ENCODE data around the gene FRY.

Gene FRY

GRCh38 chr13:32205431-32206096 lies 174.0 kb downstream of the FRY start:
- DNase-seq (ENCODE audit: insufficient read length, low spot score), result no peak
- TF ChIP-seq POLR2A (IDR thresholded peaks at IDR 0.05; ENCODE audit: low read depth, low read length) (no peak), POLR2AphosphoS5 (IDR thresholded peaks at IDR 0.05; ENCODE audit: low read depth, low read length) (no peak), POU2F2 (IDR thresholded peaks at IDR 0.05; ENCODE audit: low read depth, low read length) (no peak), SPI1 (IDR thresholded peaks at IDR 0.05; ENCODE audit: low read depth, low read length) (no peak), PAX5 (IDR thresholded peaks at IDR 0.05; ENCODE audit: insufficient read depth, low read length, severe bottlenecking) (no peak)
- FAIRE-seq, result peak; percentile 5

GRCh38 chr13:32206097-32206740 lies 174.6 kb downstream of the FRY start:
- FAIRE-seq (no peak), DNase-seq (ENCODE audit: insufficient read length, low spot score) (no peak)
- TF ChIP-seq POU2F2 (IDR thresholded peaks at IDR 0.05; ENCODE audit: low read depth, low read length) (no peak), PAX5 (IDR thresholded peaks at IDR 0.05; ENCODE audit: insufficient read depth, low read length, severe bottlenecking) (no peak), POLR2AphosphoS5 (IDR thresholded peaks at IDR 0.05; ENCODE audit: low read depth, low read length) (no peak), TAF1 (IDR thresholded peaks at IDR 0.05; ENCODE audit: low read depth, low read length) (no peak), SPI1 (IDR thresholded peaks at IDR 0.05; ENCODE audit: low read depth, low read length) (no peak), POLR2A (IDR thresholded peaks at IDR 0.05; ENCODE audit: low read depth, low read length) (no peak)

GRCh38 chr13:32208860-32209259 lies 177.3 kb downstream of the FRY start:
- FAIRE-seq (no peak), DNase-seq (ENCODE audit: insufficient read length, low spot score) (no peak)
- TF ChIP-seq TAF1 (IDR thresholded peaks at IDR 0.05; ENCODE audit: low read depth, low read length), result no peak

GRCh38 chr13:32209652-32210051 lies 178.1 kb downstream of the FRY start:
- no peak for FAIRE-seq
- DNase-seq (ENCODE audit: insufficient read length, low spot score), result no peak
- TF ChIP-seq POLR2A (IDR thresholded peaks at IDR 0.05; ENCODE audit: low read depth, low read length) (no peak), TAF1 (IDR thresholded peaks at IDR 0.05; ENCODE audit: low read depth, low read length) (no peak), SPI1 (IDR thresholded peaks at IDR 0.05; ENCODE audit: low read depth, low read length) (no peak), PAX5 (IDR thresholded peaks at IDR 0.05; ENCODE audit: insufficient read depth, low read length, severe bottlenecking) (no peak), POU2F2 (IDR thresholded peaks at IDR 0.05; ENCODE audit: low read depth, low read length) (no peak), POLR2AphosphoS5 (IDR thresholded peaks at IDR 0.05; ENCODE audit: low read depth, low read length) (no peak)

GRCh38 chr13:32210101-32210500 lies 178.5 kb downstream of the FRY start:
- DNase-seq (ENCODE audit: insufficient read length, low spot score), result no peak
- no peak for FAIRE-seq
- TF ChIP-seq SPI1 (IDR thresholded peaks at IDR 0.05; ENCODE audit: low read depth, low read length) (no peak), POLR2AphosphoS5 (IDR thresholded peaks at IDR 0.05; ENCODE audit: low read depth, low read length) (no peak), PAX5 (IDR thresholded peaks at IDR 0.05; ENCODE audit: insufficient read depth, low read length, severe bottlenecking) (no peak), POU2F2 (IDR thresholded peaks at IDR 0.05; ENCODE audit: low read depth, low read length) (no peak), TAF1 (IDR thresholded peaks at IDR 0.05; ENCODE audit: low read depth, low read length) (no peak)

- TF ChIP-seq POU2F2 (IDR thresholded peaks at IDR 0.05; ENCODE audit: low read depth, low read length), result no peak
- no peak for TF ChIP-seq POLR2A (IDR thresholded peaks at IDR 0.05; ENCODE audit: low read depth, low read length)
- no peak for TF ChIP-seq POLR2AphosphoS5 (IDR thresholded peaks at IDR 0.05; ENCODE audit: low read depth, low read length)
- TF ChIP-seq TAF1 (IDR thresholded peaks at IDR 0.05; ENCODE audit: low read depth, low read length), result no peak
- TF ChIP-seq SPI1 (IDR thresholded peaks at IDR 0.05; ENCODE audit: low read depth, low read length), result no peak
- no peak for TF ChIP-seq PAX5 (IDR thresholded peaks at IDR 0.05; ENCODE audit: insufficient read depth, low read length, severe bottlenecking)
- no peak for FAIRE-seq
- DNase-seq (ENCODE audit: insufficient read length, low spot score), result no peak
Observed at GRCh38 chr13:32211813-32212212, 180.2 kb downstream of the FRY start.

GRCh38 chr13:32212421-32212820 lies 180.8 kb downstream of the FRY start:
- FAIRE-seq (no peak), DNase-seq (ENCODE audit: insufficient read length, low spot score) (no peak)
- TF ChIP-seq PAX5 (IDR thresholded peaks at IDR 0.05; ENCODE audit: insufficient read depth, low read length, severe bottlenecking) (no peak), SPI1 (IDR thresholded peaks at IDR 0.05; ENCODE audit: low read depth, low read length) (no peak), POLR2A (IDR thresholded peaks at IDR 0.05; ENCODE audit: low read depth, low read length) (no peak), POLR2AphosphoS5 (IDR thresholded peaks at IDR 0.05; ENCODE audit: low read depth, low read length) (no peak), POU2F2 (IDR thresholded peaks at IDR 0.05; ENCODE audit: low read depth, low read length) (no peak), TAF1 (IDR thresholded peaks at IDR 0.05; ENCODE audit: low read depth, low read length) (no peak)

GRCh38 chr13:32213626-32214025 lies 182.1 kb downstream of the FRY start:
- no peak for TF ChIP-seq PAX5 (IDR thresholded peaks at IDR 0.05; ENCODE audit: insufficient read depth, low read length, severe bottlenecking)
- TF ChIP-seq POU2F2 (IDR thresholded peaks at IDR 0.05; ENCODE audit: low read depth, low read length), result no peak
- TF ChIP-seq POLR2AphosphoS5 (IDR thresholded peaks at IDR 0.05; ENCODE audit: low read depth, low read length), result no peak
- TF ChIP-seq SPI1 (IDR thresholded peaks at IDR 0.05; ENCODE audit: low read depth, low read length), result no peak
- TF ChIP-seq TAF1 (IDR thresholded peaks at IDR 0.05; ENCODE audit: low read depth, low read length), result no peak
- TF ChIP-seq POLR2A (IDR thresholded peaks at IDR 0.05; ENCODE audit: low read depth, low read length), result no peak
- FAIRE-seq (no peak), DNase-seq (ENCODE audit: insufficient read length, low spot score) (no peak)

- no peak for FAIRE-seq
- no peak for TF ChIP-seq TAF1 (IDR thresholded peaks at IDR 0.05; ENCODE audit: low read depth, low read length)
- DNase-seq (ENCODE audit: insufficient read length, low spot score), result no peak
Observed at GRCh38 chr13:32214071-32214470, 182.5 kb downstream of the FRY start.

- FAIRE-seq (no peak), DNase-seq (ENCODE audit: insufficient read length, low spot score) (no peak)
- TF ChIP-seq POU2F2 (IDR thresholded peaks at IDR 0.05; ENCODE audit: low read depth, low read length), result no peak
- TF ChIP-seq PAX5 (IDR thresholded peaks at IDR 0.05; ENCODE audit: insufficient read depth, low read length, severe bottlenecking), result no peak
- no peak for TF ChIP-seq POLR2AphosphoS5 (IDR thresholded peaks at IDR 0.05; ENCODE audit: low read depth, low read length)
- TF ChIP-seq SPI1 (IDR thresholded peaks at IDR 0.05; ENCODE audit: low read depth, low read length), result no peak
- TF ChIP-seq TAF1 (IDR thresholded peaks at IDR 0.05; ENCODE audit: low read depth, low read length), result no peak
- TF ChIP-seq POLR2A (IDR thresholded peaks at IDR 0.05; ENCODE audit: low read depth, low read length), result no peak
Observed at GRCh38 chr13:32216281-32216680, 184.7 kb downstream of the FRY start.

Data from GM12891 (cell line).